ENCODE results near the gene FBXO9.
"Not testable (repeated sequence)": the region's sequence is repeated elsewhere in the genome, so short reads cannot be mapped to it uniquely, and the experiment has no call there.

The FBXO9 gene

DNA sequence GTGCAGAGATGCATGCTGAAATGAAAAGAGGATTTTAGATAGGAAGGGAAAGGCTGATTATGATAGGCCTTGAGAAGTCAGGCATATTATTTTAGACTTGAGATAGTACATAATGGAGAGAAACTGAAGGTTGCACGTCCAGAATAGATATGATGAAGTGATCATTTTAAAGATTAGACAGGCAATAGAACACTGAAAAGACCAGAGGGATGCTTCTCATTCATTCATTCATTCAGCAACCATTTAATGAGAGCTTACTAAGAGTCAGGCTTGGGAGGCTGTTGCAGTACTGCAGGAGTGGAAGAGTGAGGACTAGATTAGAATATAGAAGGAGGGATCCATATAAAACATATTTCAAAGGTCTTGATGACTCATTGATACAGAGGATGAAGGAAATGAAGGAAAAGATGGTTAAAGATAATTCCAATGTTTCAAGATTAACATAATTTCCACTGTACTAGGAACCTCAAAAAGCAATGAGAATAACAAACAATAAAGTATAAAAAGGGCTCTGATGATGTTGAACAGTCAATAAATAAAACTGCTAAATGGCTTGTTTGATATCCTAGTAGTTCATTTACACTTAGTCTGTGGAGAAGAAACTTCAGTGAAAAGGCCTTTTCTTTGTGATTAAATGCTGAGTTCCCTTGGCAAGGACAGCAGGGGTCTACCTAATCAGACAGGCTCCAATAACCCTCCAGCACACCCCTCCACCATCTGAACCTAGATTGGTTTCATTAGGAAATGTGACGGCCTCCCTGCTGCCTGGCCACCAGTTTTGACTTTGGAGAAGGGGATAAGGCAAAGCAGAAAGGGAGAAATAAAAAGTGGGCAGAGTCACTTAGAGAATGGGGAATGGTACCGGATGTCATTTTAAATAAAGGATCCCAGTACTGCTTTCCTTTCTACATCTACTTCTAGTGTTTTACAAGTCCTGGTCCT lies 5.3 kb upstream of the FBXO9 start:
- no peak for TF ChIP-seq EZH2phosphoT487 (conservative IDR thresholded peaks at IDR 0.05; ENCODE audit: low read length)
- TF ChIP-seq CTCF (IDR thresholded peaks at IDR 0.05; ENCODE audit: insufficient read depth, low read length, poor library complexity, severe bottlenecking), result no peak
- H3K36me3 ChIP-seq (ENCODE audit: low read length), result no peaks in the 10 kb centered on the region
- no peak overlapping the region for H3K4me2 ChIP-seq (ENCODE audit: low read depth, low read length, poor library complexity, severe bottlenecking)
- H3K4me3 ChIP-seq (ENCODE audit: insufficient read depth, low read length, poor library complexity, severe bottlenecking), result no peak overlapping the region
- no peaks in the 10 kb centered on the region for H3K9me3 ChIP-seq (ENCODE audit: insufficient read depth, low read length)
- no peak overlapping the region for H3K27ac ChIP-seq (ENCODE audit: low read depth, low read length)
- no peaks in the 10 kb centered on the region for H3K27me3 ChIP-seq (ENCODE audit: low read length)
- no peaks in the 10 kb centered on the region for H3K79me2 ChIP-seq (ENCODE audit: insufficient read depth, low read length)
- no peak overlapping the region for H2AFZ ChIP-seq (ENCODE audit: low read depth, low read length, severe bottlenecking)
- H3F3A ChIP-seq (ENCODE audit: insufficient read depth), result peaks cover 9% of the 10 kb centered on the region; the same call in 1 of the 2 replicates
- H3K9ac ChIP-seq (ENCODE audit: low read length), result no peak overlapping the region
- no peaks in the 10 kb centered on the region for H4K20me1 ChIP-seq (ENCODE audit: low read depth, low read length)
- no peaks in the 10 kb centered on the region for H3K9me2 ChIP-seq (replicated peaks; ENCODE audit: insufficient read depth, low read length)

- H3K27ac ChIP-seq (ENCODE audit: low read depth, low read length), result no peak overlapping the region
- no peaks in the 10 kb centered on the region for H3K9me3 ChIP-seq (ENCODE audit: insufficient read depth, low read length)
- H3K4me2 ChIP-seq (ENCODE audit: low read depth, low read length, poor library complexity, severe bottlenecking), result peak overlapping the region; percentile 71
- H4K20me1 ChIP-seq (ENCODE audit: low read depth, low read length), result no peaks in the 10 kb centered on the region
- H2AFZ ChIP-seq (ENCODE audit: low read depth, low read length, severe bottlenecking), result peak overlapping the region; percentile 97
- H3K9ac ChIP-seq (ENCODE audit: low read length), result peak overlapping the region; percentile 66
- H3F3A ChIP-seq (ENCODE audit: insufficient read depth), result peaks cover 17% of the 10 kb centered on the region
- TF ChIP-seq CTCF (IDR thresholded peaks at IDR 0.05; ENCODE audit: insufficient read depth, low read length, poor library complexity, severe bottlenecking), result no peak
- no peak for TF ChIP-seq EZH2phosphoT487 (conservative IDR thresholded peaks at IDR 0.05; ENCODE audit: low read length)
- no peaks in the 10 kb centered on the region for H3K36me3 ChIP-seq (ENCODE audit: low read length)
- peak overlapping the region; percentile 59 for H3K4me3 ChIP-seq (ENCODE audit: insufficient read depth, low read length, poor library complexity, severe bottlenecking)
- H3K79me2 ChIP-seq (ENCODE audit: insufficient read depth, low read length), result peaks cover 17% of the 10 kb centered on the region
- H3K9me2 ChIP-seq (replicated peaks; ENCODE audit: insufficient read depth, low read length), result no peaks in the 10 kb centered on the region
- H3K27me3 ChIP-seq (ENCODE audit: low read length), result no peaks in the 10 kb centered on the region
Measured at GRCh38 chr6:53062169-53062539, 3.0 kb upstream of the FBXO9 start.

GRCh38 chr6:53064255-53064654 lies 949 bp upstream of the FBXO9 start:
- H3K9me3 ChIP-seq (ENCODE audit: insufficient read depth, low read length); H3K4me3 ChIP-seq (ENCODE audit: insufficient read depth, low read length, poor library complexity, severe bottlenecking); H3K9ac ChIP-seq (ENCODE audit: low read length); H4K20me1 ChIP-seq (ENCODE audit: low read depth, low read length); H3K36me3 ChIP-seq (ENCODE audit: low read length); H3K9me2 ChIP-seq (replicated peaks; ENCODE audit: insufficient read depth, low read length); H3K27me3 ChIP-seq (ENCODE audit: low read length); H3K27ac ChIP-seq (ENCODE audit: low read depth, low read length): not testable (repeated sequence)
- peaks cover 21% of the 10 kb centered on the region for H3F3A ChIP-seq (ENCODE audit: insufficient read depth)
- H2AFZ ChIP-seq (ENCODE audit: low read depth, low read length, severe bottlenecking), result peak overlapping the region; percentile 79
- H3K79me2 ChIP-seq (ENCODE audit: insufficient read depth, low read length), result peaks cover 25% of the 10 kb centered on the region
- peak overlapping the region; percentile 40 for H3K4me2 ChIP-seq (ENCODE audit: low read depth, low read length, poor library complexity, severe bottlenecking)

DNA sequence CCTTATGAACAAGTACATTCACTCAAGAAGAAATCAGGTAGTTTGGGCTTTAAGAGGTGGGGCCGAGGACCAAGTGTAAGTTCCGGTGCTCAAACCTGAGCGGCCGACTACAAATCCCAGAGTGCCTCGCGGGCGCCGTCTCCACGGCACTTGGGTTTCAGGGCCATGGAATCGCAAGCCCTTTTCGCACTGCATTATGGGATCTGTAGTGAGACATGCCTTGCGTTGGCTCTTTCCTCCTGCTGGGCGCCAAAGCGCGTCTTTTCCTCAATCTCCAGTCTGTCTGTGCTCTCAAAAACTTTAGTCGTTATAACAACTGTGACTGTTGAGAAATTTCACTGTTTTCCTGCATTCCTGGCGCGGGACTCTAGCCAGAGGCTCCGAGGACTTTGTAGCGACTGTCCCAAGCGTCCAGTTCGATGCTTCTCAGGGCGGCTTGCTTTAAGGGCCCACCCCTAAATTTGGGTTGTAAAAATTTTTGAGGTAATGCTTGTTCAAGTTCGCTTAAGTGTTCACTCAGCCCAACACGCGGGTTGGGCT lies 408 bp upstream of the FBXO9 start:
- Histone ChIP-seq H2AFZ (ENCODE audit: low read depth, low read length, severe bottlenecking) (peak overlapping the region; percentile 92), H3F3A (ENCODE audit: insufficient read depth) (peaks cover 21% of the 10 kb centered on the region), H4K20me1 (ENCODE audit: low read depth, low read length) (no peaks in the 10 kb centered on the region), H3K27ac (ENCODE audit: low read depth, low read length) (peak overlapping the region; percentile 74), H3K4me2 (ENCODE audit: low read depth, low read length, poor library complexity, severe bottlenecking) (peak overlapping the region; percentile 66), H3K79me2 (ENCODE audit: insufficient read depth, low read length) (peaks cover 29% of the 10 kb centered on the region), H3K4me3 (ENCODE audit: insufficient read depth, low read length, poor library complexity, severe bottlenecking) (peak overlapping the region; percentile 76), H3K9me3 (ENCODE audit: insufficient read depth, low read length) (no peaks in the 10 kb centered on the region), H3K27me3 (ENCODE audit: low read length) (no peaks in the 10 kb centered on the region), H3K9ac (ENCODE audit: low read length) (peak overlapping the region; percentile 81), H3K9me2 (replicated peaks; ENCODE audit: insufficient read depth, low read length) (no peaks in the 10 kb centered on the region), H3K36me3 (ENCODE audit: low read length) (no peaks in the 10 kb centered on the region)
- TF ChIP-seq CTCF (IDR thresholded peaks at IDR 0.05; ENCODE audit: insufficient read depth, low read length, poor library complexity, severe bottlenecking) (no peak), EZH2phosphoT487 (conservative IDR thresholded peaks at IDR 0.05; ENCODE audit: low read length) (no peak)
